Activated B cell treated with CpG ODN at 0.5 μM for 24 hours (primary cell): Measurements from ENCODE around the gene JADE1. TPM values are rescaled to one million over a fixed set of nuclear protein-coding genes. Genes with fewer than 3 reads are reported as not detected.

ENCODE experiments used
- ATAC-seq: fragments of 200-7000 bp; cut with Tn5 transposase; one replicate; pipeline ENCODE4 v1.10.0; 2021; ENCODE audit warnings: low read depth, mild to moderate bottlenecking, moderate library complexity
- CTCF ChIA-PET: fragments of 350-600 bp; sonication (Branson Sonifier 250); formaldehyde crosslinking; loops from one replicate; lab custom pipeline; 2021; ENCODE audit warnings: antibody characterized with exemption; lab: Charles Lee
- POLR2A ChIA-PET: fragments of 350-600 bp; sonication (Branson Sonifier 250); formaldehyde crosslinking; loops from one replicate; lab custom pipeline; 2021; ENCODE audit warnings: antibody characterized with exemption; lab: Charles Lee
- DNase-seq: peaks from one replicate; pipeline ENCODE4 v3.0.0; 2022
- H3K27ac Mint-ChIP-seq: one replicate; pipeline ENCODE4 v1.8.0; 2020; ENCODE audit warnings: mixed read lengths
- H3K27me3 Mint-ChIP-seq: one replicate; pipeline ENCODE4 v1.8.0; 2021; ENCODE audit warnings: mixed read lengths
- H3K36me3 Mint-ChIP-seq: one replicate; pipeline ENCODE4 v1.8.0; 2021; ENCODE audit warnings: low read depth, mixed read lengths
- H3K4me1 Mint-ChIP-seq: one replicate; pipeline ENCODE4 v1.8.0; 2021; ENCODE audit warnings: mixed read lengths
- H3K4me3 Mint-ChIP-seq: one replicate; pipeline ENCODE4 v1.8.0; 2020; ENCODE audit warnings: mild to moderate bottlenecking, mixed read lengths
- H3K9me3 Mint-ChIP-seq: one replicate; pipeline ENCODE4 v1.8.0; 2020; ENCODE audit warnings: mixed read lengths
- CTCF ChIP-seq: fragments of 200-600 bp; IDR thresholded peaks from one replicate; pipeline ENCODE4 v1.8.0; 2022; ENCODE audit warnings: antibody characterized with exemption, mild to moderate bottlenecking
- intact Hi-C: fragments of 100-400 bp; cut with micrococcal nuclease; formaldehyde crosslinking; loops from one replicate; pipeline ENCODE4 v1.15.1; 2024
- total RNA-seq: library from RNA; stranded (reverse); gene quantifications from 2 replicates; pipeline ENCODE4 v1.2.3, GENCODE V29; 2022

The JADE1 gene
- total RNA-seq, 1 donor from 2014 or later, result 29.2 TPM

GRCh38 chr4:128880662-128881061, 71.2 kb downstream of the JADE1 start:
- peaks cover 3% of the 10 kb centered on the region for H3K4me1 Mint-ChIP-seq
- H3K27me3 Mint-ChIP-seq, result no peaks in the 10 kb centered on the region
- POLR2A ChIA-PET, result no interaction called here
- ATAC-seq (no peak), DNase-seq (no peak)
- intact Hi-C loops, result no loop called here
- H3K36me3 Mint-ChIP-seq, result peaks cover 10% of the 10 kb centered on the region
- no peaks in the 10 kb centered on the region for H3K9me3 Mint-ChIP-seq
- TF ChIP-seq CTCF, result no peak
- no peak overlapping the region for H3K27ac Mint-ChIP-seq
- H3K4me3 Mint-ChIP-seq, result no peak overlapping the region
- CTCF ChIA-PET, result no interaction called here

GRCh38 chr4:128904821-128905220, 95.3 kb downstream of the JADE1 start:
- no peak overlapping the region for H3K4me3 Mint-ChIP-seq
- intact Hi-C loops, result no loop called here
- no peak overlapping the region for H3K27ac Mint-ChIP-seq
- DNase-seq (no peak), ATAC-seq (no peak)
- H3K36me3 Mint-ChIP-seq, result peaks cover 5% of the 10 kb centered on the region
- ChIA-PET POLR2A (no interaction called here), CTCF (no interaction called here)
- no peaks in the 10 kb centered on the region for H3K27me3 Mint-ChIP-seq
- no peaks in the 10 kb centered on the region for H3K4me1 Mint-ChIP-seq
- H3K9me3 Mint-ChIP-seq, result no peaks in the 10 kb centered on the region
- no peak for TF ChIP-seq CTCF

GRCh38 chr4:128906581-128906980, 97.1 kb downstream of the JADE1 start:
- ChIA-PET POLR2A (no interaction called here), CTCF (no interaction called here)
- TF ChIP-seq CTCF, result no peak
- peaks cover 5% of the 10 kb centered on the region for H3K36me3 Mint-ChIP-seq
- no peaks in the 10 kb centered on the region for H3K27me3 Mint-ChIP-seq
- intact Hi-C loops, result no loop called here
- no peak overlapping the region for H3K4me3 Mint-ChIP-seq
- H3K4me1 Mint-ChIP-seq, result no peaks in the 10 kb centered on the region
- no peak for ATAC-seq
- no peaks in the 10 kb centered on the region for H3K9me3 Mint-ChIP-seq
- DNase-seq, result no peak
- no peak overlapping the region for H3K27ac Mint-ChIP-seq

- Mint-ChIP-seq H3K36me3 (no peaks in the 10 kb centered on the region), H3K9me3 (no peaks in the 10 kb centered on the region), H3K4me3 (no peak overlapping the region), H3K27ac (no peak overlapping the region), H3K27me3 (no peaks in the 10 kb centered on the region), H3K4me1 (no peaks in the 10 kb centered on the region)
- intact Hi-C loops, result no loop called here
- no peak for ATAC-seq
- no peak for DNase-seq
- TF ChIP-seq CTCF, result no peak
- ChIA-PET POLR2A (no interaction called here), CTCF (no interaction called here)
Observed at GRCh38 chr4:128907981-128908380, 98.5 kb downstream of the JADE1 start.

GRCh38 chr4:128908735-128909134, 99.2 kb downstream of the JADE1 start:
- H3K36me3 Mint-ChIP-seq, result no peaks in the 10 kb centered on the region
- no peaks in the 10 kb centered on the region for H3K9me3 Mint-ChIP-seq
- no peak for ATAC-seq
- H3K4me3 Mint-ChIP-seq, result no peak overlapping the region
- DNase-seq, result no peak
- no peak for TF ChIP-seq CTCF
- H3K27ac Mint-ChIP-seq, result no peak overlapping the region
- ChIA-PET CTCF (no interaction called here), POLR2A (no interaction called here)
- no peaks in the 10 kb centered on the region for H3K4me1 Mint-ChIP-seq
- H3K27me3 Mint-ChIP-seq, result no peaks in the 10 kb centered on the region
- intact Hi-C loops, result no loop called here
